Transverse colon (tissue), 4 donors: Measurements from ENCODE around the gene ADIPOR2.

Source experiments
- EP300 ChIP-seq: sonication (generic); formaldehyde crosslinking; IDR thresholded peaks from one replicate; pipeline ENCODE4 v1.6.1; 2017; ENCODE audit warnings: antibody characterized with exemption, low read depth
- POLR2AphosphoS5 ChIP-seq, 3 donors: sonication (generic); formaldehyde crosslinking; IDR thresholded peaks; one replicate each; pipeline ENCODE4 v1.6.1; 2016; ENCODE audit warnings: antibody characterized with exemption in 3 of 3
- TF ChIP-seq, protein P1 (sequence below), 5 experiments: fragments of 200-600 bp in 3 of 5; fragments of 450-650 bp in 2 of 5; sonication (generic) in 3 of 5; IDR thresholded peaks; 1 replicate in 2 of 5; 2 replicates in 3 of 5; pipeline ENCODE4 v1.5.1; 2016 to 2017; ENCODE audit warnings: antibody characterized with exemption in 5 of 5, inconsistent platforms in 3 of 5, mild to moderate bottlenecking in 2 of 5, moderate library complexity in 1 of 5

GRCh38 chr12:1815108-1815507 lies 124.2 kb downstream of the ADIPOR2 start:
- TF ChIP-seq, protein P1, sequence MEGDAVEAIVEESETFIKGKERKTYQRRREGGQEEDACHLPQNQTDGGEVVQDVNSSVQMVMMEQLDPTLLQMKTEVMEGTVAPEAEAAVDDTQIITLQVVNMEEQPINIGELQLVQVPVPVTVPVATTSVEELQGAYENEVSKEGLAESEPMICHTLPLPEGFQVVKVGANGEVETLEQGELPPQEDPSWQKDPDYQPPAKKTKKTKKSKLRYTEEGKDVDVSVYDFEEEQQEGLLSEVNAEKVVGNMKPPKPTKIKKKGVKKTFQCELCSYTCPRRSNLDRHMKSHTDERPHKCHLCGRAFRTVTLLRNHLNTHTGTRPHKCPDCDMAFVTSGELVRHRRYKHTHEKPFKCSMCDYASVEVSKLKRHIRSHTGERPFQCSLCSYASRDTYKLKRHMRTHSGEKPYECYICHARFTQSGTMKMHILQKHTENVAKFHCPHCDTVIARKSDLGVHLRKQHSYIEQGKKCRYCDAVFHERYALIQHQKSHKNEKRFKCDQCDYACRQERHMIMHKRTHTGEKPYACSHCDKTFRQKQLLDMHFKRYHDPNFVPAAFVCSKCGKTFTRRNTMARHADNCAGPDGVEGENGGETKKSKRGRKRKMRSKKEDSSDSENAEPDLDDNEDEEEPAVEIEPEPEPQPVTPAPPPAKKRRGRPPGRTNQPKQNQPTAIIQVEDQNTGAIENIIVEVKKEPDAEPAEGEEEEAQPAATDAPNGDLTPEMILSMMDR (IDR thresholded peaks at IDR 0.05), result no peak
- TF ChIP-seq EP300, result no peak
- TF ChIP-seq POLR2AphosphoS5 (IDR thresholded peaks at IDR 0.05), result no peak
